Subcutaneous abdominal adipose tissue (tissue), 5 donors: Measurements from ENCODE around the gene SLC47A2.

Experiments used
- H3K27ac ChIP-seq: one replicate; pipeline ENCODE4 v1.7.0; 2013; ENCODE audit warnings: low read depth, mild to moderate bottlenecking, inconsistent platforms, low read length, moderate library complexity
- H3K27me3 ChIP-seq, 5 donors: one replicate each; pipeline ENCODE4 v1.7.0; 2013; ENCODE audit warnings: low read length in 5 of 5, inconsistent platforms in 1 of 5; ENCODE audit not compliant: control insufficient read depth in 5 of 5, insufficient read depth in 4 of 5
- H3K36me3 ChIP-seq, 5 donors: one replicate each; pipeline ENCODE4 v1.7.0; 2013; ENCODE audit warnings: low read length in 5 of 5; ENCODE audit not compliant: control insufficient read depth in 5 of 5, insufficient read depth in 5 of 5
- H3K4me1 ChIP-seq, 5 donors: one replicate each; pipeline ENCODE4 v1.7.0; 2013; ENCODE audit warnings: low read length in 5 of 5, mild to moderate bottlenecking in 3 of 5, moderate library complexity in 1 of 5; ENCODE audit not compliant: control insufficient read depth in 5 of 5, insufficient read depth in 5 of 5
- H3K4me3 ChIP-seq, 5 donors: one replicate each; pipeline ENCODE4 v1.7.0; 2013; ENCODE audit warnings: low read length in 5 of 5, low read depth in 1 of 5
- H3K9ac ChIP-seq, 5 donors: one replicate each; pipeline ENCODE4 v1.7.0; 2013; ENCODE audit warnings: low read length in 5 of 5, mild to moderate bottlenecking in 4 of 5, moderate library complexity in 3 of 5
- H3K9me3 ChIP-seq, 5 donors: one replicate each; pipeline ENCODE4 v1.7.0; 2013; ENCODE audit warnings: low read length in 5 of 5; ENCODE audit not compliant: control insufficient read depth in 5 of 5
- donor health status: healthy.
- donor health status: healthy.
- donor health status: healthy.
- donor health status: healthy.
- donor health status: healthy.

The SLC47A2 gene

DNA sequence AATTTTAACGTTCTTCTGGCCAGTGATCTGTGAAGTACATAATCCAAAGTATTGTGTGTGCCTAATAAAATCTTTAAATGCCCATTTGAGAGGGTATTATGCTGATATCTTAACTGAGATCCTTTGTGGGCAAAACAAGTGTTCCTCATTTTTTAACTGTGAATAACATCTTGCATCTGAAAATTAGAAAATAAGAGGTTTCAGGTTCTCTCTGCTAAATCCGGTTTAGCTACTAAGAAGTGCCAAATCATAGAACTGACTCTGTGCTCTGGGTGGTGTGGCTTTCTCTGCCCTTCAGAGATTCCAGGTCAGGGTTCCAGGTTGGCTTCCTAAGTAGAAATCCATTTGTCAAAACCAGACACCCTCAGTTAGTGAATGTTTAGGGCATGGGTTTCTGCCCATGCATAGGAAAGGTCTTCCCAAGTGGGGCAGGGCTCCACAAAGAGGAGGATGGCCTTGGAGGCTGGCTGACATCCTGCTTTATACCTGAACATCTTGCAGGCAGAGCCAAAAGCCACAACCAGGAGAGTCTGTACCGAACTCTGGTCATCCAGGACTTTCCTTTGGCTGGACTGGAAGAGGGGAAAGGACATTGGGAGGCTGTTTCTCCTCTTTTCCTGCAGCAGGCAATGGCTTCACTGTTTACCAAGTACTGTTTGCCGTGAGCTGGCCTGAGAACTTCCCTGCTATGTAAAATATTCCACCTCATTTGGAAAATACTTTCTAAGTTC lies 59.4 kb downstream of the SLC47A2 start:
- H3K4me1 ChIP-seq = peaks cover 3 to 32% (median 15%) of the 10 kb centered on the region in 5 donors
- no peaks in the 10 kb centered on the region for H3K27me3 ChIP-seq
- H3K9me3 ChIP-seq = no peaks in the 10 kb centered on the region
- peaks cover 28 to 63% (median 39%) of the 10 kb centered on the region in 5 donors for H3K36me3 ChIP-seq
- H3K9ac ChIP-seq = no peak overlapping the region
- no peak overlapping the region for H3K27ac ChIP-seq
- no peak overlapping the region for H3K4me3 ChIP-seq

DNA sequence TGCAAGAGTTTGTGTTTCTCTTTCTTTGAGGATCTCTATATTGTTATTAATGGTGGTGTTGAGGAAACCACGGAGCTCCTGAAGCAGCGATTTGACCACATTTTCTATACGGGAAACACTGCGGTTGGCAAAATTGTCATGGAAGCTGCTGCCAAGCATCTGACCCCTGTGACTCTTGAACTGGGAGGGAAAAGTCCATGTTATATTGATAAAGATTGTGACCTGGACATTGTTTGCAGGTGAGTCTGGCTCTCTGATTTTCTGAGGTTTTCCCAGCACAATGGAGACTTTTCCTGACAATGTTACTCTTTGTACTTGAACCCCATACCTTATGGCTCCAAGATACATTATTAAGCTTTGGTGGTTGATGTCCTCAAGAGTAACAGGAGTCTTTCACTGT lies 60.0 kb downstream of the SLC47A2 start:
- H3K27ac ChIP-seq = no peak overlapping the region
- H3K9ac ChIP-seq = no peak overlapping the region
- H3K4me1 ChIP-seq = peaks cover 6 to 39% (median 21%) of the 10 kb centered on the region in 5 donors
- H3K4me3 ChIP-seq = no peak overlapping the region
- H3K9me3 ChIP-seq = no peaks in the 10 kb centered on the region
- peaks cover 22 to 58% (median 33%) of the 10 kb centered on the region in 5 donors for H3K36me3 ChIP-seq
- no peaks in the 10 kb centered on the region for H3K27me3 ChIP-seq

DNA sequence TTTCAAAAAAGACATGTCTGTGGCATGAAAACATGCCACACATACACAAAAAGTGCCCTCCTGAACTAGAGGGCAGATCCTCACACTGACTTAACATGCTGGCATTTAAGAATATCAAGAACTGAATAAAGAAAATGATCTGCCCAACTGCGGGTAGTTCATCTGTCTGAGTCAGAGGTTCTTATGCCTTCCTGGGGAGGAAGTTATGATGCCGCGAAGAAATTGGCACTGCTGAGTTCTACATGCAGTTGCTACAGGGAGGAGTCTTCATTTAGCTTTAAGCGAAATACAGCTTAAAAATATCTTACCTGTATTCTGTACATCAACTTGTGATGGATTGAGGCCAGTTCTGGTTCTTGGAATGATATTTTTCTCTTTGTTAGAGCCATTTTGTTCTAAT lies 61.5 kb downstream of the SLC47A2 start:
- H3K27me3 ChIP-seq = no peaks in the 10 kb centered on the region
- H3K27ac ChIP-seq = no peak overlapping the region
- peaks cover 19 to 49% (median 32%) of the 10 kb centered on the region in 5 donors for H3K36me3 ChIP-seq
- no peak overlapping the region for H3K9ac ChIP-seq
- H3K9me3 ChIP-seq = no peaks in the 10 kb centered on the region
- H3K4me1 ChIP-seq = peaks cover 7 to 50% (median 36%) of the 10 kb centered on the region in 5 donors
- H3K4me3 ChIP-seq = no peak overlapping the region

DNA sequence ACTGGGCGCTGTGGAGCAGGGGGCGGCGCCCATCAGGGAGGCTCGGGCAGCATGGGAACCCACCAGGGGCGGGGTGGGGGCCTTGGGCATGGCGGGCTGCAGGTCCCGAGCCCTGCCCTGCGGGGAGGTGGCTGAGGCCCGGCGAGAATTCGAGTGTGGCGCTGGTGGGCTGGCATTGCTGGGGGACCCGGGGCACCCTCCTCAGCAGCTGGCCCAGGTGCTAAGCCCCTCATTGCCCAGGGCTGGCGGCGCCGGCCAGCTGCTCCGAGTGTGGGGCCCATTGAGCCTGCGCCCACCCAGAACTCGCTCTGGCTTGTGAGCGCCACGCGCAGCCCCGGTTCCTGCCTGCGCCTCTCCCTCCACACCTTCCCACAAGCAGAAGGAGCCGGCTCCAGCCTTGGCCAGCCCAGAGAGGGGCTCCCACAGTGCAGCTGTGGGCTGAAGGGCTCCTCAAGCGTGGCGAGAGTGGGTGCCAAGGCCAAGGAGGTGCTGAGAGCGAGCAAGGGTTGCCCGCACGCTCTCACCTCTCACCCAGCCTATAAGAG lies 62.0 kb downstream of the SLC47A2 start:
- H3K36me3 ChIP-seq = peaks cover 19 to 49% (median 32%) of the 10 kb centered on the region in 5 donors
- no peak overlapping the region for H3K9ac ChIP-seq
- no peaks in the 10 kb centered on the region for H3K9me3 ChIP-seq
- no peak overlapping the region for H3K4me3 ChIP-seq
- no peak overlapping the region for H3K27ac ChIP-seq
- H3K4me1 ChIP-seq = peaks cover 7 to 50% (median 37%) of the 10 kb centered on the region in 5 donors
- no peaks in the 10 kb centered on the region for H3K27me3 ChIP-seq

DNA sequence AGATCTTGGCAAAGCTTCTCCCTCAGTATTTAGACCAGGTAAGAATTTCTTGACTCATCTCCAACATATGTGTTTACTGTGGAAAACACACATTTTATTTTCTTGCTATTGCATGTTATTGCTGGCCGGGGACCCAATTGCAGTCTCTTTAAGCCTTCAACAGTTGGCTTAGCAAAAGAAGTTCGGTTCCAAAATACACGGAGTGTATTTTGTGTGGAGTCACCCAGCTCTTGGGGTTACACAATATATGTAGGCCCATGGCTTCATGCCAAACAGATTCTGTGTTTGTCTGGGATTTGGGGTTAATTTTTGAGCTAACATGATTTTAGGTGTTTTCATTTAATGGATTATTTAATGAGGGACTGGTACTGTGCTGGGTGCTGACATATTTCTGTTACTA lies 63.8 kb downstream of the SLC47A2 start:
- Histone ChIP-seq H3K36me3 (peaks cover 19 to 44% (median 29%) of the 10 kb centered on the region in 5 donors), H3K9me3 (no peaks in the 10 kb centered on the region), H3K27ac (peak overlapping the region; percentile 100), H3K4me3 (no peak overlapping the region), H3K27me3 (no peaks in the 10 kb centered on the region), H3K4me1 (peaks cover 12 to 58% (median 53%) of the 10 kb centered on the region in 5 donors), H3K9ac (peak overlapping the region in 2 of 5 donors; percentile 39 to 49)

DNA sequence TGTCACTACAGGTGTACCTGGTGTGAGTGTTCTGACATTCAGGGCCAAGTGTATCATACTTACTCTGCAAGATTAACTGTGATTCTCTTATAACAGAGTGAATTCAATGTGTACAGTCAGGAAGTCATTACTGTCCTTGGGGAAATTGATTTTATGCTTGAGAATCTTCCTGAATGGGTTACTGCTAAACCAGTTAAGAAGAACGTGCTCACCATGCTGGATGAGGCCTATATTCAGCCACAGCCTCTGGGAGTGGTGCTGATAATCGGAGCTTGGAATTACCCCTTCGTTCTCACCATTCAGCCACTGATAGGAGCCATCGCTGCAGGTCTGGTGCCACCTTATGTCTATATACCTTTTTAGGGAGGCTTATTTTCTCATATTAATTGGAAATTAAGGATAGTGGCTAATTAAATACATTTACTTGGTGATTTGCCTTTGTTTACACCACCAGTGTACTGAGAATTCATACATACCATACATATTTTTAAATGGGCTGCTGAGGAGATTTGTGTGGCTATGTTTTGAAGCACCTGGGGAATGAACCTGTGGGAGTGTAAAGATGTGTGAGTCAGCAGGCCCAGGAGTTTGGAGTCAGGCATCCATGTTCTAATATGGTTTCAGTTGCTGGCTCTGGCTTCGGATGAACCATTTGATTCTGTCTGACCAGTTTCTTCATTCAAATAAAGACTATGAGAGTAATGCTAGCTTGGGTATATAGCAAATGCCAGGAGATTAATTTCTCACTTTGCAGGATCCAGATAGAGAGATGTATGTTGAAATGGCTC lies 64.7 kb downstream of the SLC47A2 start:
- Histone ChIP-seq H3K27ac (peak overlapping the region; percentile 100), H3K4me3 (peak overlapping the region in 4 of 5 donors; percentile 0 to 37 (median 20))

DNA sequence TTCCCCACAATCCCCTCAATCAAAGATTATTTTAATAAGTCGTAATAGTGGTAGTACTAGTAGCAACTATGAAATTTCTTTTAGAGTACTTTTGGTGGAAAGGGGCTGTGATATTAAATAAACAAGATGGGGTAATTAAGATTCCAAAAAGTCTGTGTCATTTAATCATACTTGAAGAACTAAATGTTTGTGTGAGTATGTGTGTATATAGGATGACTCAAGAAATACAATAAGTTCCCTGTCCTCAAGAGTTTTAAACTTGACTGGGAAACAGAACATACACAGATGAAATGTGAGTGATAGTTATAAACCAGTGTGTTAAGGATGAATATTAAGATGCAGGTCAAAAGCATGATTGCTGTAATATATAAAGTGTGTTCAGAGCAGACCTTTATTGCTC lies 65.6 kb downstream of the SLC47A2 start:
- Histone ChIP-seq H3K4me3 (peak overlapping the region in 2 of 5 donors; percentile 37 to 38), H3K27me3 (no peaks in the 10 kb centered on the region), H3K4me1 (peaks cover 16 to 70% (median 64%) of the 10 kb centered on the region in 5 donors), H3K27ac (peak overlapping the region; percentile 100), H3K36me3 (peaks cover 10 to 28% (median 18%) of the 10 kb centered on the region in 5 donors), H3K9me3 (no peaks in the 10 kb centered on the region), H3K9ac (peak overlapping the region in 4 of 5 donors; percentile 2 to 55 (median 40))

More for the DNA sequence above, 64.7 kb downstream of the SLC47A2 start:
- Histone ChIP-seq H3K4me1 (peaks cover 16 to 63% (median 57%) of the 10 kb centered on the region in 5 donors), H3K9me3 (no peaks in the 10 kb centered on the region), H3K27me3 (no peaks in the 10 kb centered on the region), H3K36me3 (peaks cover 16 to 36% (median 25%) of the 10 kb centered on the region in 5 donors), H3K9ac (peak overlapping the region; percentile 2 to 64 (median 35))

DNA sequence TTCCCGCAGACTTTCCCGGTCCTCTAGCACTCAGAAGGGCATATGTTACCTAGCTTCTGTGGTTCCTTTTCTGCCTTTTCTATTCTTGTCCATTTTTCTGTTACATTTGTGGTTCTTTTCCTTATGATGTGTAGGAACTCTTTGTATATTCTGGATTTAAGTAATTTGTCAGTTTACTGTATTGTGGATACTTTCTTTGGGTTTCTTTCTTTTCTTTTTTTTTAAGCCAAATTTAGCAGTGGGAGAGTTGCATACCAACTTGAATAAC lies 67.2 kb downstream of the SLC47A2 start:
- H3K36me3 ChIP-seq = peaks cover 0 to 12% (median 5%) of the 10 kb centered on the region in 5 donors
- peak overlapping the region; percentile 50 to 88 (median 83) for H3K9ac ChIP-seq
- H3K27ac ChIP-seq = peak overlapping the region; percentile 100
- H3K4me1 ChIP-seq = peaks cover 16 to 85% (median 77%) of the 10 kb centered on the region in 5 donors
- H3K9me3 ChIP-seq = no peaks in the 10 kb centered on the region
- H3K27me3 ChIP-seq = no peaks in the 10 kb centered on the region
- peak overlapping the region; percentile 79 to 95 (median 84) for H3K4me3 ChIP-seq

DNA sequence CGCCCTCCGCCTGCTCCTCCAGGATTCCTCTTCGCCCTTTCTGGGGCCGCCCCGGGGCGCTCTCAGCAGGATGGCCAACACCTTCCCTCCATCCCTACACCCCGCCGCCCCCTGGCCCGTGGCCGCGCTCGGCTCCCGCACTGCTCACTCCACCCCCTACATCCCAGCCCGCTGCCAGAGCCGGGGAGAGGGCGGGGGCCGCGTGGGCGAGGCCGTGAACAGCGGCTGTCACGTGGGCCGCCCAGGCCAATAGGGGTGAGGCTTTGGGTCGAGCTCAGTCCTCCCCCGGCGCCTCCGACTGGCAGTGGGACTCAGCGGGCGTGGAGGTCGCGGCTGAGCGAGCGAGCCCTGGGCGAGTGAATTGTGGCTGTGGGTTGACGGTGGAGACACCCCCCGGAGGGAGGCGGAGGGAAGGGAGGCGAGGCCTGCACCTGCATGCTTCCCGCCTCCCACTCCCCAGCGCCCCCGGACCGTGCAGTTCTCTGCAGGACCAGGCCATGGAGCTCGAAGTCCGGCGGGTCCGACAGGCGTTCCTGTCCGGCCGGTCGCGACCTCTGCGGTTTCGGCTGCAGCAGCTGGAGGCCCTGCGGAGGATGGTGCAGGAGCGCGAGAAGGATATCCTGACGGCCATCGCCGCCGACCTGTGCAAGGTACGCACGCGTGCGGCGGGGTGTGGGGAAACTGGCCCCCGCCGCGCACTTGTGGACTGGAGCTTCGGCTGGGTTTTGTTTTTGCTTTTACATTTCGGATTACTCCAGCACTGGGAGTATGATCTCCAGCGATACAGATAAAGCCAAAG lies 67.7 kb downstream of the SLC47A2 start, which contains the start of gene ALDH3A2:
ALDH3A2 (plus strand) TSS at position 277 of the 799 bp plus-strand sequence; CDS start at position 498, 221 bp downstream.
- Histone ChIP-seq H3K4me1 (peaks cover 16 to 90% (median 77%) of the 10 kb centered on the region in 5 donors), H3K27me3 (no peaks in the 10 kb centered on the region), H3K36me3 (peaks cover 0 to 8% (median 3%) of the 10 kb centered on the region in 5 donors), H3K9ac (peak within 1 kb of the TSS; percentile 68 to 91 (median 85)), H3K4me3 (peak within 1 kb of the TSS; percentile 80 to 95 (median 84)), H3K27ac (peak within 1 kb of the TSS; percentile 100), H3K9me3 (no peaks in the 10 kb centered on the region)
